OCI-LY1 (cell line): ENCODE data around the gene TTC33.

Source experiments
- CTCF ChIP-seq: fragments of 200-600 bp; sonication (generic), shearing (Covaris generic); IDR thresholded peaks from 2 replicates; pipeline ENCODE4 v1.5.1; 2017; ENCODE audit warnings: mild to moderate bottlenecking, antibody characterized with exemption, low read length, moderate library complexity, mixed read lengths
- EZH2 ChIP-seq: fragments of 200-600 bp; sonication (generic), shearing (Covaris generic); IDR thresholded peaks from 2 replicates; pipeline ENCODE4 v1.8.0; 2017; ENCODE audit warnings: borderline replicate concordance, mixed run types, mild to moderate bottlenecking, antibody characterized with exemption, low read length, moderate library complexity, mixed read lengths

DNA sequence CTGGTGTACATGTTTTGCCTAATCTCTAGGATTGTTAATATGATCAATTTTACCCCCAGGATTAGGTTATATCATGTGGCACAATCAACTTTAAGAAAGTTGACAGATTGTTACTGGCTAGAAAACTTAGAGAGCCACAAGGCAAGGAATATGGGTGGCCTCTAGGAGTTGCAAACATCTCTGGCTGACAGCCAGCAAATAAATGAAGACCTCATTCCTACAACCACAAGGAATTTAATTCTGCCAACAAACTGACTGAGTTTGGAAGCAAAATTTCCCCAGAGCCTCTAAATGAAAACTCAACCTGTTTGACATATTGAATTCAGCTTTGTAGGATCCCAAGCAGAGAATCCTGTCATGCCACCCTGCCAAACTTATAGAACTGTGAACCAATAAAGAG, 272.4 kb downstream of the TTC33 start:
- TF ChIP-seq CTCF (no peak), EZH2 (no peak)
